Measurements from ENCODE around the gene KIAA1217. TPM values are rescaled to one million over a fixed set of nuclear protein-coding genes. Genes with fewer than 3 reads are reported as not detected.

Gene KIAA1217
- total and polyA plus RNA-seq, 12 donors, result 6.9 to 49.5 (median 38.4) TPM

DNA sequence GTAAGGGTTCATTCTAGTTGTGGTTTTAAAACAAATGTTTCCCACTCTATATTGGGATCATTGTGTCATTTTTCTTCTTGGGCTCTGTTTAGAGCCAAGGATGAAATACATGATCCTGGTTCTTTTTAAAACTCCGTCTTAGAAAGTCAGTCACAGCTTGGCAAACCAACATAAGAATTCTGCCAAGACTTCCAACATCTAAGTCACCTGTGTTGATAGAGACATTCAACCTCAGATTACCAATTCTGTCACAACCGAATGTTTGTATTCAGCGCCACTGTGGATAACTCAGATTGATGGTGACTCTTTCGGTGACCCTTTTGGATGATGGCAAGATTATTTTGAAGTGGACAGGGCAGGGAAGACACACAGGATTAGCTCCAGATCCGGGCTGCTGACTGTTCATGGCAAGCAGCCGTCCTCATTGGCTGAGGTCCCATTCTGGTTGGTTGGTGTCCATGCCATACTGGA, 259.4 kb downstream of the KIAA1217 start:
- Histone ChIP-seq H3K36me3 (peaks cover 0 to 18% (median 2%) of the 10 kb centered on the region in 9 donors), H3K4me1 (peaks cover 2 to 58% (median 30%) of the 10 kb centered on the region in 9 donors), H3K9me3 (peaks cover 0 to 9% (median 0%) of the 10 kb centered on the region in 11 donors), H3K27ac (peak overlapping the region in 1 of 10 donors; percentile 2), H3K27me3 (no peaks in the 10 kb centered on the region), H3K4me3 (no peak overlapping the region)
- peak; percentile 22 to 47 for DNase-seq
- peak in 2 of 8 donors; percentile 46 to 71 for ATAC-seq
- TF ChIP-seq, protein P1, sequence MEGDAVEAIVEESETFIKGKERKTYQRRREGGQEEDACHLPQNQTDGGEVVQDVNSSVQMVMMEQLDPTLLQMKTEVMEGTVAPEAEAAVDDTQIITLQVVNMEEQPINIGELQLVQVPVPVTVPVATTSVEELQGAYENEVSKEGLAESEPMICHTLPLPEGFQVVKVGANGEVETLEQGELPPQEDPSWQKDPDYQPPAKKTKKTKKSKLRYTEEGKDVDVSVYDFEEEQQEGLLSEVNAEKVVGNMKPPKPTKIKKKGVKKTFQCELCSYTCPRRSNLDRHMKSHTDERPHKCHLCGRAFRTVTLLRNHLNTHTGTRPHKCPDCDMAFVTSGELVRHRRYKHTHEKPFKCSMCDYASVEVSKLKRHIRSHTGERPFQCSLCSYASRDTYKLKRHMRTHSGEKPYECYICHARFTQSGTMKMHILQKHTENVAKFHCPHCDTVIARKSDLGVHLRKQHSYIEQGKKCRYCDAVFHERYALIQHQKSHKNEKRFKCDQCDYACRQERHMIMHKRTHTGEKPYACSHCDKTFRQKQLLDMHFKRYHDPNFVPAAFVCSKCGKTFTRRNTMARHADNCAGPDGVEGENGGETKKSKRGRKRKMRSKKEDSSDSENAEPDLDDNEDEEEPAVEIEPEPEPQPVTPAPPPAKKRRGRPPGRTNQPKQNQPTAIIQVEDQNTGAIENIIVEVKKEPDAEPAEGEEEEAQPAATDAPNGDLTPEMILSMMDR (IDR thresholded peaks at IDR 0.05), result no peak
- intact Hi-C loops (cut with DNase I), result no loop called here
- 40 to 50% methylated on average over 6 of the region's 6 CpGs for WGBS, 2 donors

DNA sequence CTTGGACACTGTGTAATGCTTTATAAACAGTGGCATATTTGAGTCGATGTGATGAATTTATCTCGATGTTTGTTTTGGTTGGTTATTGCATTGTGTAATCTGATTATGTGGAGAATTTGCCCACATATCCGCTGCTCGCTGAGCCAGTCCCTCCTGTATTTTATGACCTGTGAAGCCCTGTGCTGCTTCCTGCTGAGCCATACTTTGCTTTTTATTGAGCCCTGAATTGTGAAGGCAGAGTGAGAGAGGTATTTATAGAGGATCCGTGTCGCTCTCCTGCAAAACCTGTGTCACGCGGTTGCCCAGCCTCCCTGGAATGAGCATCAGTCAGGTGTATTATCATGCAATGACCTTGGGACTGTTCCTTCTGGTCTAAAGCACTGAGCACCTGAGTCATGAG, 261.1 kb downstream of the KIAA1217 start:
- Histone ChIP-seq H3K27me3 (no peaks in the 10 kb centered on the region), H3K36me3 (peaks cover 0 to 35% (median 12%) of the 10 kb centered on the region in 9 donors), H3K9me3 (peaks cover 0 to 9% (median 0%) of the 10 kb centered on the region in 11 donors), H3K4me3 (no peak overlapping the region), H3K27ac (no peak overlapping the region), H3K4me1 (peaks cover 2 to 41% (median 13%) of the 10 kb centered on the region in 9 donors)
- intact Hi-C loops (cut with DNase I), result no loop called here
- no peak for DNase-seq
- TF ChIP-seq, protein P1 (IDR thresholded peaks at IDR 0.05), result no peak
- WGBS, 2 donors, result 93 to 96% methylated on average over 8 of the region's 8 CpGs
- ATAC-seq, result no peak

DNA sequence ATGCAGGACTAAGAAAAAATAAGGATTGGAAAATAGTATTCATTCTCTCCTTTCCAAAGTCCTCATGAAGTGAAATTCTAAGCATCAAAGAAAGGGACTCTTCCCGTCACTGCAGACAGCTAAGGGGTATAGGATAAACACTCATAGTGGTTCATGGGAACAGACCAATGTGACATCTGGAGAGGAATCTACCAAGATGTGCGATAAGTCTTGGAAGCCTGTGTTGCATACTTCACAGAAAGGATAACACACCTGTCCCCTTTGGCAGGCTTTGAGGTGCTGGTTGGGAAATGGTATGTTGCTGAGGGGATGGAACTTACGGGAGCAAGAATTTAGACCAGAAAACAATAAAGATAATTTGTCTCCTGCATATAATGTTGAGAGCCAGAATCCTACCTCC, 266.7 kb downstream of the KIAA1217 start:
- Histone ChIP-seq H3K36me3 (peaks cover 0 to 58% (median 12%) of the 10 kb centered on the region in 9 donors), H3K27ac (no peak overlapping the region), H3K4me3 (no peak overlapping the region), H3K9me3 (peaks cover 0 to 9% (median 0%) of the 10 kb centered on the region in 11 donors), H3K4me1 (no peaks in the 10 kb centered on the region), H3K27me3 (no peaks in the 10 kb centered on the region)
- WGBS, 2 donors, result 84 to 98% methylated on average over 3 of the region's 3 CpGs
- intact Hi-C loops (cut with DNase I), result no loop called here
- ATAC-seq, result no peak
- no peak for DNase-seq
- TF ChIP-seq, protein P1 (IDR thresholded peaks at IDR 0.05), result no peak

DNA sequence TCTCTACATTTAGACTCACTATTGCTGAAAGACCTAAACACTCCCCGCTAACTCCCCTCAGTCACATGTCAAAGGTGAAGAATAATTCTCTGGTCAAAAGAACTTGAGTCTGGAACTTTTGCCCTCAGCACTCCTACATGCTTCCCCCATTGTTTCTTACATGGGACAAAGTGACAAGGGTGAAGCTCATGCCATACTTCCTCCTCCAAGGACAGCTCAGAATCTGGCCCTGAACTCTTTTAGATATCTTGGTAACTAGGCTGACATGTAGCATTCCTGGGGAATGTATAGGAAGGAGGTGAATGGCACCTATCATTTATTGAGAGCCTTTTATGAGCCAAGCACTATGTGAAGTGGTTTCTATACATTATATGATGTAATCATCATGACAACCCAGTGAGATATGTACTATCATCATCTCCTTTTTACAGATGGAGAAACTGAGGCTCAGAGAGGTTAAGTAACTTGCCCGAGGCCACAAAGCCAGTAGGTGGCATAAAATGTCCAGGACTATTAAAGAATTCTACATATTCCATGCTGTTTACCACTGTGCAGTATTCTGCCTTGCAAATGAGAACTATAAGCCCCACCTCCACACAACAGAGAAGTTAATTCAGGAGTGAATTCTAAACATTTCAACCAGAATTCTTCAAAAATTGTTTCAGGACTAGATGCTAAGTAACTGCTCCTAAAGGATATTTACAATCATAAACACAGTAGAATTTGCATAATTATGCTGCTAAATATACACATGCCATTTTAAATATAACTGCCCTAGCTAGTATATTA, 268.2 kb downstream of the KIAA1217 start:
- Histone ChIP-seq H3K27me3 (no peaks in the 10 kb centered on the region), H3K9me3 (peaks cover 0 to 9% (median 0%) of the 10 kb centered on the region in 11 donors), H3K36me3 (peaks cover 0 to 53% (median 12%) of the 10 kb centered on the region in 9 donors), H3K27ac (no peak overlapping the region), H3K4me3 (no peak overlapping the region), H3K4me1 (peaks cover 0 to 4% (median 0%) of the 10 kb centered on the region in 9 donors)
- ATAC-seq (no peak), DNase-seq (no peak)
- TF ChIP-seq, protein P1 (IDR thresholded peaks at IDR 0.05), result no peak
- 95 to 96% methylated on average over 2 of the region's 2 CpGs for WGBS, 2 donors
- intact Hi-C loops (cut with DNase I), result no loop called here

All from heart right ventricle (tissue), 16 donors.